Esophagus muscularis mucosa (tissue), 4 donors: Measurements from ENCODE around the gene PGK1.
"Not testable (repeated sequence)": the region's sequence is repeated elsewhere in the genome, so short reads cannot be mapped to it uniquely, and the experiment has no call there.

ENCODE experiments used
- EP300 ChIP-seq: sonication (generic); formaldehyde crosslinking; IDR thresholded peaks from one replicate; pipeline ENCODE4 v1.6.1; 2017; ENCODE audit warnings: antibody characterized with exemption
- POLR2A ChIP-seq: fragments of 450-650 bp; IDR thresholded peaks from one replicate; pipeline ENCODE4 v1.6.1; 2017; ENCODE audit warnings: antibody characterized with exemption, moderate library complexity, mild to moderate bottlenecking, low read depth
- POLR2AphosphoS5 ChIP-seq, 2 donors: sonication (generic); formaldehyde crosslinking; IDR thresholded peaks; one replicate each; pipeline ENCODE4 v1.6.1; 2017; ENCODE audit warnings: antibody characterized with exemption in 2 of 2
- TF ChIP-seq, protein P1 (sequence below), 3 experiments: fragments of 200-600 bp in 2 of 3; fragments of 450-650 bp in 1 of 3; sonication (generic) in 2 of 3; IDR thresholded peaks; one replicate each; pipeline ENCODE4 v1.5.1; 2017 to 2019; ENCODE audit warnings: antibody characterized with exemption in 3 of 3, mild to moderate bottlenecking in 2 of 3, moderate library complexity in 1 of 3

DNA sequence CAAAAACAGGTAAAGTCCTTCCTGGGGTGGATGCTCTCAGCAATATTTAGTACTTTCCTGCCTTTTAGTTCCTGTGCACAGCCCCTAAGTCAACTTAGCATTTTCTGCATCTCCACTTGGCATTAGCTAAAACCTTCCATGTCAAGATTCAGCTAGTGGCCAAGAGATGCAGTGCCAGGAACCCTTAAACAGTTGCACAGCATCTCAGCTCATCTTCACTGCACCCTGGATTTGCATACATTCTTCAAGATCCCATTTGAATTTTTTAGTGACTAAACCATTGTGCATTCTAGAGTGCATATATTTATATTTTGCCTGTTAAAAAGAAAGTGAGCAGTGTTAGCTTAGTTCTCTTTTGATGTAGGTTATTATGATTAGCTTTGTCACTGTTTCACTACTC, 21.7 kb downstream of the PGK1 start:
- TF ChIP-seq POLR2AphosphoS5 (IDR thresholded peaks at IDR 0.05); POLR2A; EP300: not testable (repeated sequence)
- TF ChIP-seq, protein P1, sequence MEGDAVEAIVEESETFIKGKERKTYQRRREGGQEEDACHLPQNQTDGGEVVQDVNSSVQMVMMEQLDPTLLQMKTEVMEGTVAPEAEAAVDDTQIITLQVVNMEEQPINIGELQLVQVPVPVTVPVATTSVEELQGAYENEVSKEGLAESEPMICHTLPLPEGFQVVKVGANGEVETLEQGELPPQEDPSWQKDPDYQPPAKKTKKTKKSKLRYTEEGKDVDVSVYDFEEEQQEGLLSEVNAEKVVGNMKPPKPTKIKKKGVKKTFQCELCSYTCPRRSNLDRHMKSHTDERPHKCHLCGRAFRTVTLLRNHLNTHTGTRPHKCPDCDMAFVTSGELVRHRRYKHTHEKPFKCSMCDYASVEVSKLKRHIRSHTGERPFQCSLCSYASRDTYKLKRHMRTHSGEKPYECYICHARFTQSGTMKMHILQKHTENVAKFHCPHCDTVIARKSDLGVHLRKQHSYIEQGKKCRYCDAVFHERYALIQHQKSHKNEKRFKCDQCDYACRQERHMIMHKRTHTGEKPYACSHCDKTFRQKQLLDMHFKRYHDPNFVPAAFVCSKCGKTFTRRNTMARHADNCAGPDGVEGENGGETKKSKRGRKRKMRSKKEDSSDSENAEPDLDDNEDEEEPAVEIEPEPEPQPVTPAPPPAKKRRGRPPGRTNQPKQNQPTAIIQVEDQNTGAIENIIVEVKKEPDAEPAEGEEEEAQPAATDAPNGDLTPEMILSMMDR (IDR thresholded peaks at IDR 0.05): not testable (repeated sequence)
